HL-60 (cell line): Measurements from ENCODE around the gene JMY.

Source experiments
- DNase-seq, 2 experiments: peaks; one replicate each; pipeline ENCODE4 v3.0.0-alpha.2; 2010 to 2020; ENCODE audit warnings: low read depth in 1 of 2, low spot score in 1 of 2
- H3K27ac ChIP-seq: fragments of 250-450 bp; sonication (Bioruptor Pico); replicated peaks from 2 replicates; pipeline ENCODE4 v1.5.1; 2020; ENCODE audit warnings: mild to moderate bottlenecking, moderate library complexity
- H3K27me3 ChIP-seq: fragments of 250-450 bp; sonication (Bioruptor Pico); 2 replicates; pipeline ENCODE4 v1.5.1; 2021; ENCODE audit warnings: mild to moderate bottlenecking, moderate library complexity; ENCODE audit not compliant: insufficient read depth, poor library complexity, severe bottlenecking
- H3K4me3 ChIP-seq: replicated peaks from 2 replicates; pipeline ENCODE4 v1.5.1; 2011; ENCODE audit warnings: mild to moderate bottlenecking, control low read depth, low read length; ENCODE audit not compliant: insufficient read depth
- GABPA ChIP-seq: IDR thresholded peaks from 2 replicates; pipeline ENCODE4 v1.6.1; 2012; ENCODE audit warnings: low read depth
- POLR2AphosphoS5 ChIP-seq: IDR thresholded peaks from 2 replicates; pipeline ENCODE4 v1.6.1; 2012; ENCODE audit warnings: low read depth
- SPI1 ChIP-seq: IDR thresholded peaks from 2 replicates; pipeline ENCODE4 v1.6.1; 2012; ENCODE audit warnings: low read depth, mild to moderate bottlenecking, borderline replicate concordance
- TF ChIP-seq, protein P1 (sequence below): IDR thresholded peaks from one replicate; pipeline ENCODE4 v1.5.1; 2011; ENCODE audit warnings: low read length, control low read depth, inconsistent platforms; ENCODE audit not compliant: insufficient read depth
- TF ChIP-seq, protein P2 (sequence below): IDR thresholded peaks from 2 replicates; pipeline ENCODE4 v1.6.1; 2012; ENCODE audit warnings: low read depth; ENCODE audit not compliant: insufficient replicate concordance

JMY gene

DNA sequence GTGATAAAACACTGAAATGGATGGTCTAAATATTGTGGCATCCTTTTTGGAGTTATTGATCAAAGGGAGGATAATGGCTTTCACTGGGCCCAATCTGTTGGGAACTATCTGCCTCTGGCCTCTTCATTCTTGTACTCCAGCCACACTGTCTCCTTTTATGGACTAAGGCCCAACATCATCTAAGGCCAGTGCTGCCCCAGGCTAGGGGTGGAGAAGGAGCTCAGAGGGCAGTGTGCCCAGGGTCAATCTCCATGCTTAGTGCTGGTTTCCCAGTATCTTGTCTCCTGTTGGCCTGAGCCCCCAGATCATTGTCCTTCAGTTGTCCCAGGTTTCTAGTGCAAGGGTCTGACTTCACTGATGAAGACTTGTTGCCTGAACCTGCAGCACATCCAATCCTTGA lies 26.4 kb upstream of the JMY start:
- DNase-seq = no peak
- Histone ChIP-seq H3K27me3 (no peaks in the 10 kb centered on the region), H3K4me3 (no peak overlapping the region), H3K27ac (no peak overlapping the region)
- TF ChIP-seq POLR2AphosphoS5 = no peak
- TF ChIP-seq SPI1 = no peak
- no peak for TF ChIP-seq GABPA
- TF ChIP-seq, protein P1, sequence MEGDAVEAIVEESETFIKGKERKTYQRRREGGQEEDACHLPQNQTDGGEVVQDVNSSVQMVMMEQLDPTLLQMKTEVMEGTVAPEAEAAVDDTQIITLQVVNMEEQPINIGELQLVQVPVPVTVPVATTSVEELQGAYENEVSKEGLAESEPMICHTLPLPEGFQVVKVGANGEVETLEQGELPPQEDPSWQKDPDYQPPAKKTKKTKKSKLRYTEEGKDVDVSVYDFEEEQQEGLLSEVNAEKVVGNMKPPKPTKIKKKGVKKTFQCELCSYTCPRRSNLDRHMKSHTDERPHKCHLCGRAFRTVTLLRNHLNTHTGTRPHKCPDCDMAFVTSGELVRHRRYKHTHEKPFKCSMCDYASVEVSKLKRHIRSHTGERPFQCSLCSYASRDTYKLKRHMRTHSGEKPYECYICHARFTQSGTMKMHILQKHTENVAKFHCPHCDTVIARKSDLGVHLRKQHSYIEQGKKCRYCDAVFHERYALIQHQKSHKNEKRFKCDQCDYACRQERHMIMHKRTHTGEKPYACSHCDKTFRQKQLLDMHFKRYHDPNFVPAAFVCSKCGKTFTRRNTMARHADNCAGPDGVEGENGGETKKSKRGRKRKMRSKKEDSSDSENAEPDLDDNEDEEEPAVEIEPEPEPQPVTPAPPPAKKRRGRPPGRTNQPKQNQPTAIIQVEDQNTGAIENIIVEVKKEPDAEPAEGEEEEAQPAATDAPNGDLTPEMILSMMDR = no peak
- TF ChIP-seq, protein P2, sequence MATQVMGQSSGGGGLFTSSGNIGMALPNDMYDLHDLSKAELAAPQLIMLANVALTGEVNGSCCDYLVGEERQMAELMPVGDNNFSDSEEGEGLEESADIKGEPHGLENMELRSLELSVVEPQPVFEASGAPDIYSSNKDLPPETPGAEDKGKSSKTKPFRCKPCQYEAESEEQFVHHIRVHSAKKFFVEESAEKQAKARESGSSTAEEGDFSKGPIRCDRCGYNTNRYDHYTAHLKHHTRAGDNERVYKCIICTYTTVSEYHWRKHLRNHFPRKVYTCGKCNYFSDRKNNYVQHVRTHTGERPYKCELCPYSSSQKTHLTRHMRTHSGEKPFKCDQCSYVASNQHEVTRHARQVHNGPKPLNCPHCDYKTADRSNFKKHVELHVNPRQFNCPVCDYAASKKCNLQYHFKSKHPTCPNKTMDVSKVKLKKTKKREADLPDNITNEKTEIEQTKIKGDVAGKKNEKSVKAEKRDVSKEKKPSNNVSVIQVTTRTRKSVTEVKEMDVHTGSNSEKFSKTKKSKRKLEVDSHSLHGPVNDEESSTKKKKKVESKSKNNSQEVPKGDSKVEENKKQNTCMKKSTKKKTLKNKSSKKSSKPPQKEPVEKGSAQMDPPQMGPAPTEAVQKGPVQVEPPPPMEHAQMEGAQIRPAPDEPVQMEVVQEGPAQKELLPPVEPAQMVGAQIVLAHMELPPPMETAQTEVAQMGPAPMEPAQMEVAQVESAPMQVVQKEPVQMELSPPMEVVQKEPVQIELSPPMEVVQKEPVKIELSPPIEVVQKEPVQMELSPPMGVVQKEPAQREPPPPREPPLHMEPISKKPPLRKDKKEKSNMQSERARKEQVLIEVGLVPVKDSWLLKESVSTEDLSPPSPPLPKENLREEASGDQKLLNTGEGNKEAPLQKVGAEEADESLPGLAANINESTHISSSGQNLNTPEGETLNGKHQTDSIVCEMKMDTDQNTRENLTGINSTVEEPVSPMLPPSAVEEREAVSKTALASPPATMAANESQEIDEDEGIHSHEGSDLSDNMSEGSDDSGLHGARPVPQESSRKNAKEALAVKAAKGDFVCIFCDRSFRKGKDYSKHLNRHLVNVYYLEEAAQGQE = no peak

DNA sequence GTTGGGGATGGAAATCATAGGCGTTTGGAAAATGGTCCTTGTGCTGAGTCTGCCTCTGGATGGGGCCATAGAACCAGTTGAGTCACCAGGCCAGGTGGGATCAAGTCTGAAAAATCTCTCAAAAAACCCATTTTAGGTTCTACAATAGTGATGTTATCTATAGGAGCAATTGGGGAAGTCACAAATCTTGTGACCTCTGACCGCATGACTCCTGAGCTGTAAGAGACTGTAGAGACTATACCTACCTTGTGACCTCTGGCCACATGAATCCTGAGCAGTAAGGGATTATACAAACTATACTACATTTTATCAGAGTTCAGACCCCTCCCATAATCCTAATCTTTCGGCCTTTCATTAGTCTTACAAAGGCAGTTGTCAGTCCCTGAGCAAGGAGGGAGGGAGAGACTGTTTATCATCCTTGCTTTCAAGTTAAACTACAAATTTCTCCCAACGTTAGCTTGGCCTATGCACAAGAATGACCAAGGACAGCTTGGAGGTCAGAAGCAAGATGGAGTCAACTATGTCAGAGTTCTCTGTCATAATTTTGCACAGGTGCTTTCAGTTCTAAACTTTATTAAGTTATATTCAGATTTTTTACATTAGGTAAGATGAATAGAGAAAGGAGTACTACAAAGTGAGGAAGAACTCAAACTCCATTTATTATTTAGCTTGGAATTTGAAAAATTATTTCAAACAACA lies 11.5 kb upstream of the JMY start:
- TF ChIP-seq GABPA (no peak), SPI1 (no peak), POLR2AphosphoS5 (no peak)
- TF ChIP-seq, protein P1 = no peak
- TF ChIP-seq, protein P2 = no peak
- Histone ChIP-seq H3K27ac (no peak overlapping the region), H3K27me3 (no peaks in the 10 kb centered on the region), H3K4me3 (no peak overlapping the region)
- DNase-seq = no peak

DNA sequence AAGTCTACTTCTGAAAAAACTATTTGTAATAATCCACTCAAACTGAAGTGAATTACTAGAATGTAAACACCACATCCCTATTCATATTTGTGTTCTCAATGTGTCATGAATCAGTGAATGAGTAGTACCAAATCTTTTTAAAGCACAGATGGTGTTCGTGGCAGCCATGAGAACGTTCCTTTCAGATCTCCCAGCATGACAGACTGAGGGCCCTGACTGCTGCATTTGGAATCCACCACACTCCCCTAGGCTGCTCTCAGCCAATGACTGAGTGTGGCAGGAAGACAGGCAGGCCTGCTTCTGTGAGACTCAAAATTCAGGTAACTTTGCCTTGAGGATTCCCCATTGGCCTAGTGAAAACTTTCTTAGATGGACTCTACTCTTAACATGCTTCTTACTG lies 10.9 kb upstream of the JMY start:
- no peak overlapping the region for H3K27ac ChIP-seq
- no peaks in the 10 kb centered on the region for H3K27me3 ChIP-seq
- TF ChIP-seq POLR2AphosphoS5 = no peak
- TF ChIP-seq, protein P1 = no peak
- TF ChIP-seq GABPA = no peak
- no peak for TF ChIP-seq SPI1
- H3K4me3 ChIP-seq = no peak overlapping the region
- no peak for DNase-seq

DNA sequence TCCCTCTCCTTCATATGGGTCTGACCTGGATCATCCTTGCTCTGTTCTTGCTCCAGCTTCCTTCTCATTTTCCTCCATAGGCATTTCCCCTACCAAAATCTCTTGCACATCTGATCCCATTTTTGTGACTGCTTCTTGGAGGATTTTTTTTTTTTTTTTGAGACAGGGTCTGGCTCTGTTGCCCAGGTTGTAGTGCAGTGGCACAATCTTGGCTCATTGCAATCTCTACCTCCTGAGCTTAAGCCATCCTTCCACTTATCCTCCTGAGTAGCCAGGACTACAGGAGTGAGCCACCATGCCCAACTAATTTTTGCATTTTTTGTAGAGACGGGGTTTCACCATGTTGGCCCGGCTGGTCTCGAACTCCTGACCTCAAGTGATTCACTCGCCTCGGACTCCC lies 10.5 kb upstream of the JMY start:
- no peak for DNase-seq
- H3K27me3 ChIP-seq = no peaks in the 10 kb centered on the region
- no peak overlapping the region for H3K4me3 ChIP-seq
- TF ChIP-seq, protein P2 = no peak
- TF ChIP-seq, protein P1 = no peak
- TF ChIP-seq SPI1 (no peak), GABPA (no peak), POLR2AphosphoS5 (no peak)
- H3K27ac ChIP-seq = no peak overlapping the region
